Stimulated activated CD8-positive, alpha-beta memory T cell treated with anti-CD3 and anti-CD28 coated beads, Interleukin-12 subunit alpha, Interleukin-12 subunit beta, amount 100 ng/mL, for 4 hours (primary cell): ENCODE data around the gene LRRC3B.

Experiments
- DNase-seq: peaks from one replicate; pipeline ENCODE4 v3.0.0-alpha.2; 2020; ENCODE audit warnings: low read depth

Gene LRRC3B

DNA sequence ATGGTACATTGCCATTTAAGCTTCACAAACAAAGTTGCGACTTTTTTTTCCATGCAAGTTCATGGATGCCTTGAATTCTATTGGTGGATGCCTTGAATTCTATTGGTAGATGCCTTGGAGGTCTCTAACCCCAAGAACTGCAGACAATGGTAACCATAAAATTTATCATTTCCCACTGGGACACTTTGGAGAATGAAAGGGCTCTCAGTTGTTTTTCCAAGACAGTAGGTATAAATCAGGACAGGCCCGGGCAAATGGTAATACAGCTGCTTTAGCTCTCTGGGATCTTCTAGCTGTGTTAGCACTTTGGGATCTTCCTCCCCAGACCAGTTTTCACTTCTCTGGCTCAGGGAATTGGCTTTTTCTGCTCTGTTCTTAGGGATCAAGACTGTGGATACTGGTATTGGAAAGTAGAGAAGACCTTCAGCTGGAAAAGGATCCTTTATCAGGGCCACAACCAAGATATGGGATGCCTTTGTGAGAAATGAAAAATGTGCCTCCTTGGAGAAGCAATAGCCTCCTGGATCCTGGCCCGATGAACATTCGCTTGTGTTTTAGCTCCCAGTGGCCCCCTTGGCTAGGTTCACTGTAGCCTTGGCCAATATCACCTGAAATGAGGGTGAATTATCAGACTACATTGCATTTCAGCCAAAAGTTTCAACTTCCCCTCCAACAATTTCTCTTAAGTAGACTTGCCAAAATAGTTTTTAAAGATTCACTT is 8.3 kb downstream of the LRRC3B start:
- DNase-seq = no peak

DNA sequence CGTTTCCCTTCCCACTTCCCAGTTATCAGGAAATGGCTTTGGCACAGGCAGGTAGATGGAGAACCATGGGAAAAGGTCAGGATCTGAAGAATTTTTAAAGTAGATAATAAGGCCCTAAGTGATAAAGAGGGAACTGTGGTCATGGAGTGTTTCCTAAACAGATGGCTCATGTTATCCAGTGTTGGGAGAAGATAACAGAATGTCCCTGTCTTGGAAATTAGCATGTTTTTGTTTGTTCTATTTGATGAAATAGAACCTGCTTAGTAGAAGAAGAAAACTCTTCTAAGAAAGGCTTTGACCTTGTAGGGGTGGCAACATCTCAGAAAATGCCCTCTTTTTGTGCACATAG is 8.8 kb downstream of the LRRC3B start:
- no peak for DNase-seq

- DNase-seq = no peak
Measured at GRCh38 chr3:26634601-26635000, 12.0 kb downstream of the LRRC3B start.

DNA sequence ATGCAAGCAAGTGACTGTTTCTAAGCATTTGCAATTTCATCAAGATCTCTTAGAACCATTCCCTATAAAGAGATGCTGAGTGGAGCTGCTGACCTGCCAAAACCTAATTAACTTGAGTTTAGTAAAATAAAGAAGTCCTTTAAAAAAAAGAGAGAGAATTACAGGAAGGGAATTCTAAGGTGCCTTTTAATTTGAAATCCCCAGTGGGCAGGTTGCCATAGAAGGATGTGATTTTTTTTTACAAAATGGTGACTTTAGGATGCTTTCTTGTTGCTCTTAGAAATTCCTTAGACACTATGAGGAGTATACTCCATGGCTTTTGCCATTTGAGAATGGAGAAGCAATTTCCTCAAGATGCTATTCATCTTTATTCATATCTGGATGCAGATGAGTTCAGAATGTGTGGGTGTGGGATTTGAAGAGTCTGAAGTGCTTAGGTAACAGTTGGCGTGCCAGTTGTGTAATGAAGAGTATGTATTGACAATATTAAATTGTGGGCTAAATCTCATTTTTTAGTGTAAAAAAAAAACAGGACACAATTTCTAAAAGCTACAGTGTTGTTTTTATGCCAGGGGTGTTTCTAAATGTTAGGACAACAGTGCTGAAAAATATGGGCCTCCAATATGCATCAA is 13.6 kb downstream of the LRRC3B start:
- no peak for DNase-seq

DNA sequence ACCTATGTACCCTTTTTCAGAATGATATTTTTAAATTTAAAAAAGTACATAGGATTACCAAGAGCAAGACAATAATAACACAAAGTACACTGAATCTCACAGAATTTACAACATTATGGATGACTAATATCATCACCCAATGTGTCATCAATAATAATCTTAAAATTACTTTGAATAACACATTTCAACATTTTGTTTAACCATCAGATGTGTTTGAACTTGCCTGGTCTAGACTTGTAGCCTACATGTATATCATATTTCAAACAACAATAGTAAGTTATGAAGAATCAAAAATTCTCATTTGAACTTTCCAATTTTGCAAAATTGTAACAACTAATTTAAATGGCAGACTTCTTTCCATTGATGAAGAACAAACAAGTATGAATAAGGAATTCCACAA is 15.1 kb downstream of the LRRC3B start:
- DNase-seq = no peak

DNA sequence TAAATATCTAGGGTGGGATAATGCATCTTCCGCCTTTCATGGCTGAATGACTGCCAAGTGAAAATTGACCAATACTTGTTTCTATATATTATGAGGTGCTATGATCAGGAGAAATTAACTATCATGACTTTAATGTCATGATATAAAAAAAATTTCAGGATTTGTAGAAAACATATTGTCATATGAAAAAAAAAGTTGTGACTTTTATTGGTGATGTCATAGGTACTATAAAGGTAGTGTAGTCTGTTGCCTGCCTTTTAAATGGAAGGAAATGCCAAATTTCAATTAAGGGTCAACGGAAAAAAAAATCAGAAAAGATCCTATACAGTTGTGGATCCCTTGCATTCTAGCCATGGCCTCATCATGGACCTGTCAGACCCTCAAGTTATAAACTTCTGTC is 15.5 kb downstream of the LRRC3B start:
- no peak for DNase-seq

DNA sequence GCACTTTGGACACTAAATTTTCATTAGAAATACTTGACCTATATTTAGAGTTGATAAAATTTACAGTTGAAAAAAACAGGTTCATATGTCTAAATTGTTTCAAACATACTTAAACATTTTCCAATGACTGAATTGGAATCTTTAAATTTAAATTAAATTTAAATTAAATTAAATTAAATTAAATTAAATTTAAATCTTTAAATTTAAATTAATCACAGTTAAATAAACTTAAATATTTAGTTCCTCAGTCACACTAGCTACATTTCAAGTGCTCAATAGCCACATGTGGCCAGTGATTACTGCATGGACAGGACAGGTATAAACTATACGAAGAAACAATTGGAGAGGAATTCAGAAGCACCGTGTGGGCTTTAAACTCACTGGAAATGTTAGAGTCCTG is 16.8 kb downstream of the LRRC3B start:
- no peak for DNase-seq

DNA sequence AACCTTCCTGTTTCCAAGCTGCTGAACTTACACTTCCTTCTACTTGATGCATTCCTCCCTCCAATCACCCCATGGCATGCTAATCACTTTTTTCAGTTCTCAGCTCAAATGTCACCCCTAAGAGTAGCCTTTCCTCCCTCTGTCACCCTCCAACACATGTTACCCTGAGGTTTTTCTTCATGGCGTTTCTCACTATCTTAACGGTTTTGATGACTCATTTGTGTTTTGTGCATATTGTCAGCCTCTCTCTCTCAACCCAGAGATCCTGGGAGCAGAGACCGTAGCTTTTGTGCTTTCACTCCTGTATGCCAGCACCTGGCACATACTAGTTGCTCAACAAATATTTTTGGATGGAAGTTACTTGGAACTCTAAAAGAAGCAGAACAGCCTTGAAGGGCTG is 24.5 kb downstream of the LRRC3B start:
- DNase-seq = no peak

GRCh38 chr3:26648461-26648860 is 25.9 kb downstream of the LRRC3B start:
- no peak for DNase-seq

- DNase-seq = no peak
Measured at GRCh38 chr3:26652164-26652563, 29.6 kb downstream of the LRRC3B start.

DNA sequence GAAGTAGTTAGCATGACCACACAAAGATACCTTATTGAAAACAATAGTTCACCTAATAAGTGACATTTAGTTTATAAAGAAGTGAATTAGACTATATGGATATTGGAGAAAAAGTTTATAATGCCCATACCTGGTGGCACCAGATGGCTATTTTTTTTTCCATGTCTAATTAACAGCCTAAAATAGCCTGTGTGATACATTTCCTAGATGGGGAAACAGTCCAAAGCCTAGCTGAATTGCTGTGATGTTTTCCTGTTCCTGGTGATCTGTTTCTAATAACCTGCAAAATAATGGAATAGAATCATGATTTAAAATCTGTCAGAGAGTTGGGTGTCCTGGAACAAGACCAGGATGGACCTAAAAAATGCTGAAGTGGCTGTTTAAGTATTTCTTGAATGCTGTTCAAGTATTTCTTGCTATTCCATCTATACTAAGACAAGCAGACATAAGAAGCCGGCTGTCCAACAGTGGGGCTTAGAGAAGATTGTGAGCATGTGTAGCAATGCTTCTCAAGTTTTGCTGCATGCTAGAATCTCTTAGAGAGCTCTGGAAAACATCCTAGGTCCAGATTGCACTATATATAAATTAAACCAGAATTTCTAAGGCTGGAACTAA is 31.3 kb downstream of the LRRC3B start:
- no peak for DNase-seq

GRCh38 chr3:26655231-26655630 is 32.7 kb downstream of the LRRC3B start:
- DNase-seq = no peak

- no peak for DNase-seq
Measured at GRCh38 chr3:26657348-26657976, 34.9 kb downstream of the LRRC3B start.

GRCh38 chr3:26668171-26668570 is 45.6 kb downstream of the LRRC3B start:
- no peak for DNase-seq

DNA sequence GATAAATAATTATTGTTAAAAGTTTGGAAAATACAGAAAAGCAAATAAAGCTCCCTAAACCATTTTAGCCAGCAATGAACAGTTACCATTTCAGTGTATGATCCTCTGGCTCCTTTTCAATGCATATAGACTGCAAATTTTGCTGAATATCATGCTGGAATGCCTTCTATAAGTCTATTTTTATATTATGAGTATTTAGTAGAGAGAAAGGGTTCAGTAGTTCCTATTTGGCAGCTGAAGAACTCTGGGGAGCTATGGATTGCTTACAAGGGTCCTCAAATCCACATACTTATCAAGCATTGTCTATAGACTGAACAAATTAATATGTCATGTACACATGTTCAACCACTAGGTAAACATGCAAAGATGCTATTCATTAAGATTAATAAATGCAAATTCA is 46.1 kb downstream of the LRRC3B start:
- DNase-seq = no peak

DNA sequence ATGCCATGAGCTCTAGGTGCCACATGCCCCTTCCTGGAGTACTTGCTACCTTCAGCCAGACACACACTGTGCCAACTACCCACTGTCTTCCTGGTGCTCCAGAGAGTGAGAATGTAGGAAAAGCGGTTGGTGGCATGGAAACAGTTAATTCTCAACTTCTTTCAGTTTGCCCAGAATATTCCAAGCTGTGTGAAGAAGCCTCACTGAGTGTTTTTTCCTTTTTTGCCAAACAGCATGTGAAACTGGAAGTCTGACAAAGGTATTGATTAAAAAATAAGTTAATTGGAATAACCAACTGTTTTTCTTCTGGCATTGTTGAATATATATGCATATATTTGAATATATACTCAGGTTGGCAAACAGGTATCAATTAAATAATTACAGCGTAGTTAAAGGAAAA is 52.8 kb downstream of the LRRC3B start:
- no peak for DNase-seq

DNA sequence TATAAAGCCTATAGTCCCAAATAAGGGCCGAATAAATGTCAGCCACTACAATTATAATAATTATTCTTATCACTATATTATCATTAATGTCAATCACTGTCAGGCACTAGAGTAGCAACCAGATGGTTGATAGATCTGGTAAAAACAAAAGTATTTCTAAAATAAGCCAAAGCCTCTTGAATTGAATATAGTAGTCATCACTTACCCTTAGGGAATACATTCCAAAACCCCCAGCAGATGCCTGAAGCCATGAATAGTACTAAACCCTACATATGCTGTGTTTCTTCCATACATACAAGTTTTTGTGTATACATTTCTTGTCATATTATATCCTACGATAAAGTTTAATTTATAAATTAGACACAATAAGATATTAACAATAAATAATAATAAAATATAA is 59.1 kb downstream of the LRRC3B start:
- no peak for DNase-seq

- no peak for DNase-seq
Measured at GRCh38 chr3:26682406-26682805, 59.8 kb downstream of the LRRC3B start.

DNA sequence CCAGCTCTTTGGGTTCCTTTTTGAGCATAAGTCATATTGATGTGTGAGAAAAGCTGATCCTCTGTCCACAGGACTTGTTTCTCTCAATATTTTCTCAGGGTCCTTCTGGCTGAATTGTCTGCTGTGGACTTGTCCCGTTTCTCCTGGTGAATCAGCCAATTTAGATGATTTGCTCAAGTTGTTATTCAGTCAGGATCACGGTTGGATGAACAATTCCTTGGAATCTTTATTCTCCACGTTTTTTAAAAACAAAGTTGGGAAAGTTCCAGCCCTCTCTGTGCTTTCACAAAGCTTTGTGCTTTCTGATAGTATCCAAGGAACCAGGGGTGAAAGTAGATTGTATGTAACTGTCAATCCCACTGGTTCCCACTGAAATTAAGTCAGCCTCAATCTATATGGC is 61.3 kb downstream of the LRRC3B start:
- DNase-seq = no peak

- DNase-seq = no peak
Measured at GRCh38 chr3:26687466-26687865, 64.9 kb downstream of the LRRC3B start.

DNA sequence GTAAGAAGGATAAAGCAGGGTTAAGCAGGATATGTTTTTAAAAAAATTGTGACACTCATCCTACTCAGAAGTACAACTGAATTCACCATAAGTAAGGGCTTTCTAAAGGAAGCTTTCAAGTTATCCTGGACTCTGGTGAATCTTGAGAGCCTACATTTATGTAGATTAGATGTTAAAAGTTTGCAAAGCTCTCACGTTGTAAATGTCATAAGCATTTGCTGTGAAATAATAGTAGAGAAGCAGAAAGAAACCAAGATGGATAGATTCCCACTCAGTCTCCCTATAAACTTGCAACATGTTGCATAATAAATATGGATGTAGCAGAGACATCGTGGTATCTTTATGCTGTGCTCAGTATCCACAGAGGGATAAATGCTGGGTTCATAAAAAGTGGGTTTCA is 77.0 kb downstream of the LRRC3B start:
- no peak for DNase-seq

DNA sequence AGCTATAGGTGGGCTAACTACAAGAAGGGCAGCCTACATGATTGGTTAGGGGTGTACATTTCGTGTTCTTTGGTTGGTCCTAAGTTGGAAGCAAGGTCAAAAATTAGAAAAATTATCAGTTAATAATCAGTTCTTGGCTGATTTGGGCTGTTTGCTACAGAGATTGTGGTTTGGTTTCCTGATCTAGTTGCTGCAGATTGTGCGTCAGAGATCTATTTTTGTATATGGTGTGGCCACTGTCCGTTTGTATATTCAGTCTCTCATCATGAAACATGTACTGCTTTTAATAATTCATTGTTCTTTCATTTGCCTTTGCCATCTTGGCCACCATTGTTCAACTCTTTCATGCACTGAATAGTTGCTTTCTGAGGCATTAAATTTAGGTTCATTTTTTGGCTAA is 80.9 kb downstream of the LRRC3B start:
- no peak for DNase-seq

GRCh38 chr3:26704736-26705135 is 82.2 kb downstream of the LRRC3B start:
- DNase-seq = no peak
